Nephron progenitor cell (in vitro differentiated cells): ENCODE measurements around the gene UAP1.
"Not testable (repeated sequence)": the region's sequence is repeated elsewhere in the genome, so short reads cannot be mapped to it uniquely, and the experiment has no call there.

Experiments
- DNase-seq: peaks from one replicate; pipeline ENCODE4 v3.0.0; 2021
- H3K27ac Mint-ChIP-seq: 2 replicates; pipeline ENCODE4 v1.8.0; 2021; ENCODE audit warnings: mild to moderate bottlenecking, moderate library complexity, mixed read lengths
- H3K27me3 Mint-ChIP-seq: 2 replicates; pipeline ENCODE4 v1.8.0; 2021; ENCODE audit warnings: mild to moderate bottlenecking, low read depth, mixed read lengths; ENCODE audit not compliant: poor library complexity
- H3K36me3 Mint-ChIP-seq: 2 replicates; pipeline ENCODE4 v1.8.0; 2021; ENCODE audit warnings: low read depth, mixed read lengths
- H3K4me1 Mint-ChIP-seq: 2 replicates; pipeline ENCODE4 v1.8.0; 2021; ENCODE audit warnings: mixed read lengths
- H3K4me3 Mint-ChIP-seq: 2 replicates; pipeline ENCODE4 v1.8.0; 2021; ENCODE audit warnings: mild to moderate bottlenecking, moderate library complexity, mixed read lengths
- H3K9me3 Mint-ChIP-seq: 2 replicates; pipeline ENCODE4 v1.8.0; 2021; ENCODE audit warnings: mild to moderate bottlenecking, moderate library complexity, mixed read lengths
- TF ChIP-seq, protein P1 (sequence below): fragments of 200-600 bp; sonication (generic); IDR thresholded peaks from 2 replicates; pipeline ENCODE4 v1.5.0; 2021; ENCODE audit warnings: antibody characterized with exemption

Gene UAP1

DNA sequence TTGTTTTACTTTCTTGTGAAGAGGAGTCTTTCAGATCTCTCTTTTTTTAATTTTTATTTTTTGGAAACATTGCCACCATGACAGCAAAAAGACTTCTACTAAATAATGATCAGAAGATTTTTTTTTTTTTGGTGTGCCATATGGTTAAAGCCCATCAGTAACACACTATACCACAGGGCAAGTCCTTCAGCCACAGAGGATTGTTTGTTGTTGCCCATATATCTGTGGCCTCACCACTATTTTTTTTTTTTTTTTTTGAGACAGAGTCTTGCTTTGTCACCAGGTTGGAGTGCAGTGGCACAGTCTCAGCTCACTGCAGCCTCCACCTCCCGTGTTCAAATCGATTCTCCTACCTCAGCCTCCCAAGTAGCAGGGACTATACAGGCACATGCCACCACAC lies 29.2 kb downstream of the UAP1 start:
- no peak for DNase-seq
- Mint-ChIP-seq H3K36me3 (peaks cover 49% of the 10 kb centered on the region), H3K4me1 (no peaks in the 10 kb centered on the region), H3K27ac (no peak overlapping the region), H3K9me3 (no peaks in the 10 kb centered on the region), H3K4me3 (no peak overlapping the region), H3K27me3 (no peaks in the 10 kb centered on the region)
- TF ChIP-seq, protein P1, sequence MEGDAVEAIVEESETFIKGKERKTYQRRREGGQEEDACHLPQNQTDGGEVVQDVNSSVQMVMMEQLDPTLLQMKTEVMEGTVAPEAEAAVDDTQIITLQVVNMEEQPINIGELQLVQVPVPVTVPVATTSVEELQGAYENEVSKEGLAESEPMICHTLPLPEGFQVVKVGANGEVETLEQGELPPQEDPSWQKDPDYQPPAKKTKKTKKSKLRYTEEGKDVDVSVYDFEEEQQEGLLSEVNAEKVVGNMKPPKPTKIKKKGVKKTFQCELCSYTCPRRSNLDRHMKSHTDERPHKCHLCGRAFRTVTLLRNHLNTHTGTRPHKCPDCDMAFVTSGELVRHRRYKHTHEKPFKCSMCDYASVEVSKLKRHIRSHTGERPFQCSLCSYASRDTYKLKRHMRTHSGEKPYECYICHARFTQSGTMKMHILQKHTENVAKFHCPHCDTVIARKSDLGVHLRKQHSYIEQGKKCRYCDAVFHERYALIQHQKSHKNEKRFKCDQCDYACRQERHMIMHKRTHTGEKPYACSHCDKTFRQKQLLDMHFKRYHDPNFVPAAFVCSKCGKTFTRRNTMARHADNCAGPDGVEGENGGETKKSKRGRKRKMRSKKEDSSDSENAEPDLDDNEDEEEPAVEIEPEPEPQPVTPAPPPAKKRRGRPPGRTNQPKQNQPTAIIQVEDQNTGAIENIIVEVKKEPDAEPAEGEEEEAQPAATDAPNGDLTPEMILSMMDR = no peak

DNA sequence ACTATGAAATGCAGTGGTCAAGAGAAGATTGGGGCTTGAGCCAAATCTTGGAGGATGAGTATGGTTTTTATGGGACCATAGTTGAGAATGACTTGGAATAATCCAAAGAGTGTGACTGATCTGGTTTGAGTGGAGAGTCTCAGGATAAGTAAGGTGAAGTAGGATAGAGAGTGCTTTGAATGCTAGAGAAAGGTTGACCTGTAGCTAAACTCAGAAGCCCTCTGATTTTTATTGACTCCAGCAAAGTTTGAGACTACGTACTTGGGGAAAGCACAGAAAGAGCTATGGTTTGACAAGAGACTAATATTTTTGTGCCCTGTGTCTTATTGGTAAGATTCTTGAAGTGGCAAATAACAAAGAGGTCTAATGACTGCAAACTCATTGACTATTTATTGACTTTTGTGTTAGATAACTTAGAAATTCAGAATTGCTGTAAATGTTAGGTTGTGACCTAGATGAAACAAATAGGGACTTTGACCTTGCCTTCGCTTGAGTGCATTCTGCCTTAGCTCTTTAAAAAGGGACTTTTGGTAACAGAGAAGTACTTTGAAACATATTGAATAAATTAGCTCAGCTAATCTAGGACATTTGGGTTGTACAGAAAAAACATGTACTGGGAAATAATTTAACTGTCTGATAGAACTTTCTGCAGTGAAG lies 35.1 kb downstream of the UAP1 start:
- H3K9me3 Mint-ChIP-seq = no peaks in the 10 kb centered on the region
- no peak for DNase-seq
- no peaks in the 10 kb centered on the region for H3K27me3 Mint-ChIP-seq
- no peak overlapping the region for H3K27ac Mint-ChIP-seq
- TF ChIP-seq, protein P1 = no peak
- H3K4me3 Mint-ChIP-seq = no peak overlapping the region
- no peaks in the 10 kb centered on the region for H3K4me1 Mint-ChIP-seq
- H3K36me3 Mint-ChIP-seq = peaks cover 51% of the 10 kb centered on the region

DNA sequence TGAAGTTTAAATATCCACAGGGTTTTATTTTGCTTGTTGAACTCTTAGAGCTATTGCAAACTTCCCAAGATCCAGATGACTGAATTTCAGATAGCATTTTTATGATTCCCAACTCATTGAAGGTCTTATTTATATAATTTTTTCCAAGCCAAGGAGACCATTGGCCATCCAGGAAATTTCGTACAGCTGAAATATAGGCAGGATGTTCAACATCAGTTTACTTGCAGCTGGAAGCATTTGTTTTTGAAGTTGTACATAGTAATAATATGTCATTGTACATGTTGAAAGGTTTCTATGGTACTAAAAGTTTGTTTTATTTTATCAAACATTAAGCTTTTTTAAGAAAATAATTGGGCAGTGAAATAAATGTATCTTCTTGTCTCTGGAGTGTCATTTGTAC lies 37.9 kb downstream of the UAP1 start:
- Mint-ChIP-seq H3K4me1 (no peaks in the 10 kb centered on the region), H3K4me3 (no peak overlapping the region), H3K9me3 (no peaks in the 10 kb centered on the region), H3K36me3 (peaks cover 56% of the 10 kb centered on the region), H3K27ac (no peak overlapping the region), H3K27me3 (no peaks in the 10 kb centered on the region)
- DNase-seq = no peak
- TF ChIP-seq, protein P1 = no peak

DNA sequence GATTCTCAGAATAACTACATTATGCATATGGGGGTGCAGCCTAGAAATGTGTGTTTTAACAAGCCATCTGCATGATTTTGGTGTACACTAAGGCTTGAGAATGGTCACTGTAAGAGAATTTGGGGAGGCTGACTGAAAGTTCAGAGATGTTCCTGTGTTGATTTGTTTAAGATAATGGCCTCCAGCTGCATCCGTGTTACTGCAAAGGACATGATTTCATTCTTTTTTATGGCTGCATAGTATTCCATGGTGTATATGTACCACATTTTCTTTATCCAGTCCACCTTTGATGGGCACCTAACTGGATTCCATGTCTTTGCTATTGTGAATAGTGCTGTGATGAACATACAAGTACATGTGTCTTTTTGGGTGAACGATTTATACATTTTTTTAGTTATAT lies 41.6 kb downstream of the UAP1 start:
- H3K9me3 Mint-ChIP-seq, H3K4me1 Mint-ChIP-seq, H3K27ac Mint-ChIP-seq, H3K27me3 Mint-ChIP-seq, DNase-seq, H3K4me3 Mint-ChIP-seq: not testable (repeated sequence)
- H3K36me3 Mint-ChIP-seq = peaks cover 51% of the 10 kb centered on the region

DNA sequence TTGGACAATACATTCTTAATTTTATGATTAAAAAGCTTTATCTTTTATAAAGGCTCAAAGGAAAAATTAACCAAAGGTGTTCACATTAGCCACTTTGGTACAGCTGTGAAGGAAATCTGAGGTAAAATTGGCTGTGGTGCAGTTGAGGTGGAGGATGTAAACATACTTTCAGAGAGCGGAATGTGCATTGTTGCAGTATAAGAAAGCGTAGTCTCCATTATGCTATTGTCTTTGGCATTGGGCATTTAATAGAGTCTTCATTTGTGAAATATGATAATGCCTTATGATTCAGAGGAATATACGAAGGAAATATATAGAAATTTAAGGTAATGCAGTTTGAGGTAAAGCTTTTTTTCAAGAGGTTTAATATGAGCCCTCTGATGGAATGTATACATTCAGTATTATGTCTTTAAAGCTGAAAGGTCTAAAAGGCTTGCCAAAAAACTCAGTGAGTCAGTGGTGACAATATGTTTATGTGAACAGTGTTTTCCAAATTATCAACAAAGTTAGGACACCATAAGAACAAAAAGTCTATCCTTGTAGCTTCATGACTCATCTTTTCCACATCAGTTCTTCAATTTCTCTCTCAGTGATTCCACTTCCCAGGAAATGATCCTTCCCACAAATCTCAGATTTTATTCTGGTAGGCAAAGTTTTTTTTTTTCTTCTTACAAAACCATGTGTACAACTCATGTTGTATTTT lies 43.9 kb downstream of the UAP1 start:
- Mint-ChIP-seq H3K27ac (no peak overlapping the region), H3K9me3 (no peaks in the 10 kb centered on the region), H3K27me3 (peaks cover 5% of the 10 kb centered on the region), H3K4me1 (no peaks in the 10 kb centered on the region), H3K36me3 (peaks cover 33% of the 10 kb centered on the region), H3K4me3 (no peak overlapping the region)
- DNase-seq = no peak
- TF ChIP-seq, protein P1 = no peak

DNA sequence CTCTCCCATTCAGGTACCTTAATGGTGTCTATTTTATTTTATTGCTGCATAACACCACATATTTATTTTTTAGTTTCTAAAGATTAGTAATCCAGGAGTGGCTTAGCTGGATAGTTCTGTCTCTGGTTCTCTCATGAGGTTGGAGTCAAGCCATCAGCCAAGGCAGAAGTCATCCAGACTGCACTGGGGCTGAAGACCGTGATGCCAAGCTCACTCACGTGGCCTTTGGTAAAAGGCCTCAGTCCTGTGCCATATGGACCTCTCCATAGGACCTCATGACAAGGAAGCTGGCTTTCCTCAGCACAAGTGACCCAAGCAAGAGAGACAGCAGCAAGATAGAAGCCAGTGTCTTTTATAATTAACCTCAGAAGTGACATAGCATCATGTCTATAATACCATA lies 47.8 kb downstream of the UAP1 start:
- TF ChIP-seq, protein P1 = no peak
- DNase-seq = no peak
- Mint-ChIP-seq H3K36me3 (no peaks in the 10 kb centered on the region), H3K27me3 (peaks cover 5% of the 10 kb centered on the region), H3K9me3 (no peaks in the 10 kb centered on the region), H3K27ac (no peak overlapping the region), H3K4me3 (no peak overlapping the region), H3K4me1 (peaks cover 8% of the 10 kb centered on the region)
